Upper lobe of right lung (tissue), 1 donor: ENCODE data around the gene SRRM4. TPM values are rescaled to one million over a fixed set of nuclear protein-coding genes. Genes with fewer than 3 reads are reported as not detected.

Experiments used
- ATAC-seq: fragments of 200-7000 bp; cut with Tn5 transposase; one replicate; pipeline ENCODE4 v1.9.1; 2020; ENCODE audit warnings: mild to moderate bottlenecking, moderate library complexity
- DNase-seq: peaks from one replicate; pipeline ENCODE4 v3.0.0-alpha.2; 2020
- H3K27ac ChIP-seq: fragments of 200-600 bp; one replicate; pipeline ENCODE4 v1.8.0; 2022
- H3K27me3 ChIP-seq: fragments of 200-600 bp; one replicate; pipeline ENCODE4 v1.8.0; 2022; ENCODE audit warnings: mild to moderate bottlenecking
- H3K36me3 ChIP-seq: fragments of 200-600 bp; one replicate; pipeline ENCODE4 v1.8.0; 2022
- H3K4me1 ChIP-seq: fragments of 200-600 bp; one replicate; pipeline ENCODE4 v1.8.0; 2022
- H3K4me3 ChIP-seq: fragments of 200-600 bp; one replicate; pipeline ENCODE4 v1.8.0; 2022; ENCODE audit warnings: mild to moderate bottlenecking
- H3K9me3 ChIP-seq: fragments of 200-600 bp; one replicate; pipeline ENCODE4 v1.8.0; 2022
- intact Hi-C: fragments of 100-400 bp; cut with DNase I; formaldehyde crosslinking; loops from one replicate; pipeline ENCODE4 v1.11.0; 2022
- total RNA-seq: library from RNA; stranded (reverse); fragmentation: NEBNext Ultra II Directional; extraction: Animal tissue kit (Norgen Biotek cat#: 25700); gene quantifications from one replicate; pipeline ENCODE4 v1.2.1, GENCODE V29; 2021
- TF ChIP-seq, protein P1 (sequence below): fragments of 200-600 bp; IDR thresholded peaks from one replicate; pipeline ENCODE4 v1.8.0; 2022; ENCODE audit warnings: antibody characterized with exemption
- donor health status: DM: no; HTN: yes; CAD: no; lungs with severe emphysema.

SRRM4 gene
- total RNA-seq, 1 donor from 2014 or later, result 0.12 TPM

- peak; percentile 75 for DNase-seq
- Histone ChIP-seq H3K27me3 (no peaks in the 10 kb centered on the region), H3K9me3 (no peaks in the 10 kb centered on the region), H3K36me3 (no peaks in the 10 kb centered on the region), H3K27ac (no peak overlapping the region), H3K4me1 (no peaks in the 10 kb centered on the region), H3K4me3 (no peak overlapping the region)
- ATAC-seq, result peak; percentile 68
- TF ChIP-seq, protein P1, sequence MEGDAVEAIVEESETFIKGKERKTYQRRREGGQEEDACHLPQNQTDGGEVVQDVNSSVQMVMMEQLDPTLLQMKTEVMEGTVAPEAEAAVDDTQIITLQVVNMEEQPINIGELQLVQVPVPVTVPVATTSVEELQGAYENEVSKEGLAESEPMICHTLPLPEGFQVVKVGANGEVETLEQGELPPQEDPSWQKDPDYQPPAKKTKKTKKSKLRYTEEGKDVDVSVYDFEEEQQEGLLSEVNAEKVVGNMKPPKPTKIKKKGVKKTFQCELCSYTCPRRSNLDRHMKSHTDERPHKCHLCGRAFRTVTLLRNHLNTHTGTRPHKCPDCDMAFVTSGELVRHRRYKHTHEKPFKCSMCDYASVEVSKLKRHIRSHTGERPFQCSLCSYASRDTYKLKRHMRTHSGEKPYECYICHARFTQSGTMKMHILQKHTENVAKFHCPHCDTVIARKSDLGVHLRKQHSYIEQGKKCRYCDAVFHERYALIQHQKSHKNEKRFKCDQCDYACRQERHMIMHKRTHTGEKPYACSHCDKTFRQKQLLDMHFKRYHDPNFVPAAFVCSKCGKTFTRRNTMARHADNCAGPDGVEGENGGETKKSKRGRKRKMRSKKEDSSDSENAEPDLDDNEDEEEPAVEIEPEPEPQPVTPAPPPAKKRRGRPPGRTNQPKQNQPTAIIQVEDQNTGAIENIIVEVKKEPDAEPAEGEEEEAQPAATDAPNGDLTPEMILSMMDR, result no peak
- intact Hi-C loops, result no loop called here
Measured at GRCh38 chr12:119060847-119061796, 79.8 kb downstream of the SRRM4 start.

- intact Hi-C loops, result no loop called here
- Histone ChIP-seq H3K27ac (no peak overlapping the region), H3K9me3 (no peaks in the 10 kb centered on the region), H3K27me3 (no peaks in the 10 kb centered on the region), H3K4me3 (no peak overlapping the region), H3K36me3 (no peaks in the 10 kb centered on the region), H3K4me1 (no peaks in the 10 kb centered on the region)
- TF ChIP-seq, protein P1, result no peak
- no peak for ATAC-seq
- DNase-seq, result no peak
Measured at GRCh38 chr12:119068129-119068856, 87.0 kb downstream of the SRRM4 start.

- Histone ChIP-seq H3K27ac (no peak overlapping the region), H3K4me1 (no peaks in the 10 kb centered on the region), H3K9me3 (no peaks in the 10 kb centered on the region), H3K36me3 (no peaks in the 10 kb centered on the region), H3K27me3 (no peaks in the 10 kb centered on the region), H3K4me3 (no peak overlapping the region)
- DNase-seq, result no peak
- intact Hi-C loops, result no loop called here
- peak; percentile 50 for ATAC-seq
- TF ChIP-seq, protein P1, result no peak
Measured at GRCh38 chr12:119069147-119069642, 87.9 kb downstream of the SRRM4 start.

DNA sequence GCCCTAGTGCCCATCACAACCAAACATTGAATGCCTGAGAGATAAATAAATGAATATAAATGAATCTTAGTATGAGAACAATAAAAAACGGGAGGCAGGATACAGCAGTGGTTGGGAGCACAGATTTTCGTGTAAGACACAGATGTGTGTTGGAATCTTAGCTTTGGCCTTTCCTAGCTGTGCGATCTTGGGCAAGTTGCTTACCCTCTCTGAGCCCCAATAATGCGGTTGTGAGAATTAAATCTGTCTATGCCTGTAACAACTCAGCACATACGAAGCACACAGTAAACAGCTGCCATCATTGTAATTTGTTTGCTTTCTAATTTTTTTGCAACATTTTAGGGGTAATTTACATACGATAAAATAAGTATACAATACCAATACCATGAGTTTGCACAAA, 89.8 kb downstream of the SRRM4 start:
- DNase-seq (no peak), ATAC-seq (no peak)
- Histone ChIP-seq H3K4me3 (no peak overlapping the region), H3K27me3 (no peaks in the 10 kb centered on the region), H3K36me3 (no peaks in the 10 kb centered on the region), H3K9me3 (no peaks in the 10 kb centered on the region), H3K27ac (no peak overlapping the region), H3K4me1 (no peaks in the 10 kb centered on the region)
- TF ChIP-seq, protein P1, result no peak
- intact Hi-C loops, result no loop called here

GRCh38 chr12:119071638-119072231, 90.4 kb downstream of the SRRM4 start:
- no peaks in the 10 kb centered on the region for H3K9me3 ChIP-seq
- no peak overlapping the region for H3K4me3 ChIP-seq
- DNase-seq (no peak), ATAC-seq (no peak)
- TF ChIP-seq, protein P1, result no peak
- H3K27ac ChIP-seq, result no peak overlapping the region
- no peaks in the 10 kb centered on the region for H3K36me3 ChIP-seq
- H3K27me3 ChIP-seq, result no peaks in the 10 kb centered on the region
- intact Hi-C loops, result no loop called here
- H3K4me1 ChIP-seq, result no peaks in the 10 kb centered on the region
